ENCODE measurements around the gene MED25.

DNA sequence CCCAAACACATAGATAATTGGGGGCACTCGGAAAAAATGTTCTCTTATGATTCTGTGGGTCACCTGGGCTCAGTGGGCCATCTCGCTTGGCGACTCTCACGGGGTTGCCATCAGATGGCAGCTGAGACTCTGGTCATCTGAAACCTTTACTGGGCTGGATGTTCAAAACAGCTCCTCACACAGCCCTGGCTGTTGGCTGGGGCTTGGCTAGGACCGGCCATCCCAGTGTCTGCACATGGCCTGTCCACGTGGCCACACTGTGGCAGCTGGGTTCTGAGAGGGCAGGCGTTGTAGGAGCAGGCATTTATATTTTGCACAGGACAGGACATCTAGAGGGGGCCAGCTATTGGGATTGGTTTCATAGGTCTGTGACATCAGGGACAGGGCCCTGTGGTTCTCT, 15.5 kb downstream of the MED25 start:
- TF ChIP-seq TAF1 (IDR thresholded peaks at IDR 0.05; ENCODE audit: borderline replicate concordance, insufficient read depth, low read length) (no peak), POLR2AphosphoS5 (IDR thresholded peaks at IDR 0.05; ENCODE audit: low read depth, low read length) (no peak), REST (IDR thresholded peaks at IDR 0.05; ENCODE audit: insufficient read depth in 1 of 2, low read depth in 2 of 2, low read length in 2 of 2) (no peak), SIN3A (IDR thresholded peaks at IDR 0.05; ENCODE audit: borderline replicate concordance, insufficient read depth, low read length) (no peak)

Data from PFSK-1 (cell line).